GM21786 (cell line): ENCODE measurements around the gene DMRTA2.

Source experiments
- ATAC-seq: cut with Tn5 transposase; IDR thresholded peaks from one replicate; pipeline ENCODE4 v1.9.1; 2021; ENCODE audit not compliant: unreplicated experiment

Gene DMRTA2

DNA sequence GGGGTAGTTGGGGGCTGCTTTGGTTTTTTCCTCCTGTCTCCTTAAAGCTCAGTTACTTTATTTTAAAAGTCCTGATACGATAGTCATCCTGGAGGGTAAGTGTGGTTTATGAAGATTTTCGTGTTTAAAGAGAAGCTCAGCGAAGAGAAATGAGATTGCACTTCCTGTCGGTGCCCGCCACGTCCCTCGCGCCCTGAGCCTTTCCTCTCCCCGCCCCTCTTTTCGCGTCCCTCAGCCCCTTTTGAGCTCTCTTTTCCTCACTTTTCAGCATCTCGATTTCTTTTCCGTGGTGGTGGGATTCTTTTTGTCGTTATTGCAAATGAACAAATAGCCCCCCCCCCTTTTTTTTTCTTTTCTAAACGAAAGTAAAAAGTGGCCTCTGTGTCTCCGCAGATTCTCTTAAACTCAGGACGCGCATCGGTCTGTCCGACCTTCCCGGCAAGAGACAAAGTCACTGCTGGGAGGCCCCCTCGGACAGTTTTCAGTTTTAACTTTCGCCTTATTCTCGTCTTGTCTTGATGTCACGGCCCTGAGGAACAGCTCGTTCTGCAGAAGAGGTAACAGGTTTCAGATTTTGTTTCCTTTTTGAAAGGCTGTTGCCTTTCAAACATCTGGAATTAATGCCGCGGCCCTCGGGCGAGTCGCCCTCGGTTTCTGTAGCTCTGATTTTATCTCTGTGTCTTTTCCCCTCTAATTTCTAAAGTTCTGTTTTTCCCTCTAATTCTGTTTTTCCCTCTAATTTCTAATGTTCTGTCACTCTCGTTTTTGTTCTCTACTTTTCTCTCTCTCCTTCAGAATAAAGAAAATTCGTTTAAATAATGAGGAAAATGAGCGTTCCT, 1.0 kb upstream of the DMRTA2 start:
- no peak for ATAC-seq

DNA sequence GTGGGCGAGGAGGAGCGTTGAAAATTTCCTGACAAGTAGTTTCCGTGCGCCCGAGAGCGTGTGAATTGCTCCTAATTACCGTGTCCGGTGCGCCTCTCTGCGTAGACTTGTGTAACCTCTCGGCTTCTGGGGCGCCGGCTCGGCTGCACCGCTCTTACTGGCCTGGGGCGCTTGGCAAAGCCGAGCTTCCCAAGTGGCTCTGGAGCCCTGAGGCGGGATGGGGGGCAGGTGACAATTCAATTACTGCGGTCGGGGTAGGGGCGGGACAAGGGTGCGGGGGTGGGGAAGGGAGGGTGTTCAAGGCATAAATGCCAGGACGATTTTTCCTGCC, 392 bp upstream of the DMRTA2 start:
- no peak for ATAC-seq

- no peak for ATAC-seq
These were observed 633 bp downstream of the DMRTA2 start for GRCh38 chr1:50422675-50422945.

DNA sequence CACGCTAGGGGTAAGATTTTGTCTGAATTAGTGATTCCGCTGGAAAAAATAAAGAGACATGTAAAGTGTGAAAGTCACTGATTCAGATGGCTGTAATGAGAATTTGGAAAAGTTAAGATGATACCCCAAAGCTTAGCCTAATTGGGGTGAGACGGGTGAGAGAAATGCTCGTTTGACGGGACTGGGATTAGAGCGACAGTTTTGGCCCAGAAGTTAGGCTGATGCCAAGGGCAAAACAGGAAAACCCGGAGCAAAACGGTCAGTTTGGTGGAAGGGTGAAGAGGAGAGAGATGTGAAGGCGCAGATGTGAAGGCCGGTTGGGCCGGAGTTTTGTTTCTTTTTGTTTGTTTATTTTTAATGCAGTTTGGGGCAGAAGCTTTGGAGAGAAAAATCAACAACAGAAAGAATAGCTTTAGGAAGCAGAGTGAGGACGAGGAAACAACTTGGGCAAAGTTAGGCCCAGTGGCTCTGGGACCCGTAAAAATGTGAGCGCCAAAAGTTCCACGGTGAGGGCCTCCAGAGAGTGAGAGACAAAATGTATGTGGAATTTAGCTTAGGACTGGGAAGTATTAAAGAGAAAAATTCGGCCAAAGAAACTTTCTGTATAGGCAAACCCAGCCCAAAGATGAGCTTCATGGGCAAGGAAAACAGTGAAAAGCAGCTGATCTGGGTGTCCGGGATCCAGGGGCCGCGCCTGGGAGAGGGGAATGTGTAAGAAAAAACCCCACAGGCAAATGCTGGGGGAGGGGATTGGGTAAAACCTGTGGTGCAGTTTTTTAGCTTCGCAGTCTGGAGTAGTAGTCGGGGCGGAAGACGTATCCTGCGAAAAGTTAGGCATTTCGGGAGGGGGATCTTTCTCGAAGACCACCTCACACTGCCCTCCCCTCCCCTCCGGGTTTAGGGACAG, 1.2 kb downstream of the DMRTA2 start:
- no peak for ATAC-seq

GRCh38 chr1:50421366-50421748, 1.9 kb downstream of the DMRTA2 start:
- no peak for ATAC-seq

DNA sequence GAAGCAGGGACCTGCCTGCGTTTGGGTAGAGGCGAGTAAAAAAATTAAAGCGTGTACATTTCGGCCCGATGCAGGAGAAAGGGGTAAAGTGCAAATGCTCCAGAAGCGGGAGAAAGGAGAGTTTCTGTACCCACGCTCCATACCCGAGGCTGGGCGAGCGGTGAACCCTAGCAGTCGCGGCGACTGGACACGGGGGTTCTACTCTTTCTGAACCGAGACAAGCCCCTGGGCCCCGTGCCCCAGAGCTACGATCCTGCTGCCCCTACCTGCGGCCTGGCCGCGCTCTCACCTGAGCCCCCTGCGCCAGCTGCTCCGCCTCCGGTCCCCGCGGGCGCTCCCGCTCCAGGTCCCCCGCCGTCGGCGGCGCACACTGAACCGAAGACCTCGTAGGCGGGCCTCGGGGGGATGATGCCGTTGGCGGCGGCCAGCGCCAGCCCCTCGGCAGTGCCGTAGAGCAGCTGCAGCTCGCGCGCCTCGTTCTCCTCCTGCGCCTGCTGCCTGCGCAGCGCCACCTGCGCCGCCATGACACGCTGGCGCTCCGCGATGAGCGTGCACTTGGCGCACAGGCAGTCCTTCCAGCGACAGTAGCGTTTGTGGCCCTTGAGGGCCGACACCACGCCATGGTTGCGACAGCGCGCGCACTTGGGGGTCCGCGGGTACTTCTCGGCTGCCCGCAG, 2.4 kb downstream of the DMRTA2 start:
- no peak for ATAC-seq

DNA sequence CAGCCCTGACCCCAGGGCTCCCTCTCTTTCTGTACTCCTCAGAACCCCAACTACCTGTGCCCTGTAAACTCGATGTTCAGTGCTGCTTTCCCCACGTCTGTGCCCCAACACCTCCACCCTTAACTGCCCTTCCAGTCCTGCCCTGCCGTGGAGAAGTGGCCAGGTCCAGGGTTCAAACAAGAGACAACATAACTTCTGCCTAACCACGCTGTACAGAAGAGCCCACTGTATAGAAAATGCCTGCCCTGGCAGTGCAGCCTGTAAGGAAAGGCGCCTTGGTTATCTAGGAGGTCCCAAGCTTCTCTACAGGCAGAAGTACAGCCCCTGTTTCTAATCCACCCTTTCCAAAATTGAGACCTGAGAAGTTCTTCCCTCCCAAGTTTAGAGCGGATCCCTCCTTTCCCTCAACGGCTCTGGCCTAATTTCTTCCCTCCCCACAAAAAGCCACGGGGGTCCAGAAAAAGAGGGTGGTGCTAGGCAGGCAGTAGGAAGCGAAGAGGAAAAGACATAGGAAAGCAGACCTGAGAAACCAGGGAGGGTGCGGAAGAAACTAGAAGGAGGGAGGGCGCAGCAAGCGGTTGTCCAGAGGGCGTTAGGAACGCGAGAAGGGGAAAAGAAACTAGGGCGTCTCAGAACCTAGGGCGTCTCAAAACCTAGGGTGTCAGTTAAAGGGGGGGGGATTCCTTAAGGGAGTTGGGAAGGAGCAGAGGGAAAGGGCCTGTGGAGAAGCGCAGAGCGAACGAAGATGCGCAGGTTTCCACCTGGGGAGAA, 3.2 kb downstream of the DMRTA2 start:
- no peak for ATAC-seq

DNA sequence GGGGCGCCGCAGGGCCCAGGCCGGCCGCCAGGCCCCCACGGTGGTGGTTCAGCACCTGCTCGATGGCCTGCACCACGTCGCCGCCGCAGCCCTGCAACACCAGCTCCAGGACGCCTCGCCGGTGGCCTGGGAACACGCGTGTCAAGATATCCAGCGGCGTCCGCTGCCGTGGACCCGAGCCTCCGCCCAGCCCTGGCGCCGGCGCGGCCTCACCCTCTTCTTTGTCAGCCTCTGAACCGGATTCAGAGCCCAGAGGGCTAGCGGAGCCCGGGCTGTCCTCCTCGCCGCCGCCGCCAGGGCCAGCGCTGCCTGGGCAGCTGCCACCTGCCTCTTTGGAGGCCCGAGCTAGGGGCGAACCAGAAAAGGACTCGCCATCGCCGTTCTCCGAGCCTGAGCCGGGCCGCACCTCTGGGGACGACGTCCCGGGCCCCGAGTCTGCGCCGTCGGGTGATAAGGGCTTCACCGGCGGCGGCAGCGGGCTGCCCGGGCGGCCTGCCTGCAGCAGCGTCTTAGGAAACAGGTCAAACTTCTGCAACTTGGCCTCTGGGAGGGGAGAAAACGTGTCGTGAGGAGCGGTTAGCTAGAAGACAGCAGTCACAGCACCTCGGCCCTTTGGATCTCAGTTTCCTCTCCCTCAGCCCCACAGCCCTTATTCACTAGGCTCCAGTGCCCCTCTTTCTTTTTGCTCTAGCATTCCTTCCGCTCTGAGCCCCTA, 3.9 kb downstream of the DMRTA2 start:
- ATAC-seq: no peak

DNA sequence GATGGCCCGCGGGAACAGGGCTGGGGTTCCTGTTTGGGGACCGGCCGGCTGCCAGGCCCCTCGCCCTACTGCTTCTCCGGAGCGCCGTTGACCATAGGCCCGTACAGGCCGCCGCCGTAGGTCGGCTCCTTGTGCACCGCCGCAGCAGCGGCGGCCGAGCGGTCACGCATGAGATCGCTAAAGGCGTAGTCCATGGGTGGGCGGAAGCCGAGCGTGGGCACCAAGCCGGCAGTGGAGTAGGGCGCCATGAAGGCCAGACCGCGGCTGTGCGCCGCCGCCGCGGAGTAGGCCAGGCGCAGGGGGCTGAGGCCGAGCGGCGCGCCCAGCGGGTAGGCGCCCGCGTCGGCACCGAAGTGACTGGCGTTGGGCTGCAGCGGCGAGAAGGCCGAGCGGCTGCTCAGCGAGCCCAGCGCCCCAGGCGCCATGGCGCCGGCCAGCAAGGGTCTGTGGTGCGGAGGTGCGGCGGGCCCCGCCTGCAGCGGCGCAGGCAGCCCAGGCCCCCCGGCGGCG, 4.6 kb downstream of the DMRTA2 start:
- ATAC-seq: no peak

- ATAC-seq: no peak
These were observed 5.2 kb downstream of the DMRTA2 start for GRCh38 chr1:50417946-50418599.

DNA sequence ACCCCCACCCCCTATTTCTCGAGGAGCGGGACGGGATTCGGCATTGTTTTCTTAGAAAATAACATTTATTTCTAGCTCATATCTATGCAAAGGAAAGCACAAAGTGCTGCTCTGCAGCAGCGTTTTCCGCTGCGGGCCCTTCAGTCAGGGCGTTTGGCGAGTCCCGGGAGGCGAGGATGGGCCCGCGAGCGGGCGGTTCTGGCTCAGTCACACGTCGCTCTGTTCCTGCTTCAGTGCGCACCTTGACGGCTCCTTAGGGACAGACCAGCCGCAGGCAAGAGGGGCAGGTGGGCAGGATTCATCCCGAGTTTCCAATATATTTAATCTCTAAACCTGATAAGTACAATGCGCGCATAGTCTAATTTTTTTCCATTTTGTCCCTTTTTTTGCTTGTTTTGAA, 5.7 kb downstream of the DMRTA2 start:
- no peak for ATAC-seq

DNA sequence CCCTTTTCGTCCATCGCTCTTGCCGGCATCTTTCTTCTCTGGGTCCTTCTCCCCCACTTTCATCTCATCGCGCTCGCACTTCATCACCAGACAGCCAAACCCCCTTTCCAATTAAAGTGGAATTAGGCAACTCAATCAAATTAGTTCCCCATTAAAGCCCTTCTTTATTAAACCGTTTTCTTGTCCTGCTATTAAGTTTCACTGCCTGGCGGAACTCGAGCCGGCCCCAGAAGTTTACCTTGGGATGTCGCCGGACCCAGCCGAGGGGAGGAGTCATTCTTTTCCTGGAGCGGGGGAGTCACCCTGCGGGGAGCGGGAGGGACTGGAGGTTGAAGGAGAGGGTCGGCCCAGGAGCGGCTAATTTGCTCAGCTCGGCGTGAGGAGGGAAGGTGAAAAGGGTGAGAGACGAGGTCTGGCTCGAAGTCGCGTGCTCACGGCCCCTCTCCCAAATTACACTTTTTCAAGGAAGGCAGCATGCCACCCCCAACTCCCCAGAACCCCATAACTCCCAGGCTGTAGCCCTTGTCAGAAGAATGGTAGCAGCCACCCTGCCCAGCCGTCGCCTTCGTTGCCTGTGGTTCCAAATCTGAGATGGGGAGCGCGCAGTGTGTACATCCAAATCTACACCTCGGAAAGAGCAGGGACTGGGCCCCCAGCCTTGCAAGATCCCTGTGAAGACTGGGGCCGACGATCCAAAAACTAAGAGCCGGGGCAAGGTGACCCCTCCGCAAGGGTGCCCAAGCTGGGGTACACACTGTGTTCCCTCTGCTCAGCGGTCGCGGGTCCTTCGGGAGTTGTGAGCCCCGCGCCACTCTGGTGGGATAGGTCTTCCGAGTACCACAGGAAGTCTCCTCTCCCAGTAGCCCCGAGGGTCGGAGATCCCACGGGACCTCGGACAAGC, 6.4 kb downstream of the DMRTA2 start:
- ATAC-seq: no peak

DNA sequence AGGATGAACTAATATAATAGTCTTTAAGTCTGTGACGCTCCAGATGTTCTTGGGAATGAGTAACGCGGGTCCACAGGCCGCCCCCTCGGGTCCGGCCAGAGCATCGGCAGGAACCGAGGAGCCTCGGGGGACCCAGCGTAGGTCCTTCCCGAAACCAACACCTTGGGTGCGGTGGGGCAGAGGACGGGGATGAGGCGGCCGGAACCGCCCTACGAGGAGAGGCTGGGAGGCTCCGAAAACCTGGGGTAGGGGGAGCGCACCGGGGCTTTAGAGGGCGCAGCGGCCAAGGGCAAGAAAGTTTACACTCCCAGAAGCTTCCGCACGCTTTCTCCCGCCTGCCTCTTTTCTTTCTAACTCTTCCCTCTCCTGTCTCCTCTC, 7.1 kb downstream of the DMRTA2 start:
- ATAC-seq: no peak

DNA sequence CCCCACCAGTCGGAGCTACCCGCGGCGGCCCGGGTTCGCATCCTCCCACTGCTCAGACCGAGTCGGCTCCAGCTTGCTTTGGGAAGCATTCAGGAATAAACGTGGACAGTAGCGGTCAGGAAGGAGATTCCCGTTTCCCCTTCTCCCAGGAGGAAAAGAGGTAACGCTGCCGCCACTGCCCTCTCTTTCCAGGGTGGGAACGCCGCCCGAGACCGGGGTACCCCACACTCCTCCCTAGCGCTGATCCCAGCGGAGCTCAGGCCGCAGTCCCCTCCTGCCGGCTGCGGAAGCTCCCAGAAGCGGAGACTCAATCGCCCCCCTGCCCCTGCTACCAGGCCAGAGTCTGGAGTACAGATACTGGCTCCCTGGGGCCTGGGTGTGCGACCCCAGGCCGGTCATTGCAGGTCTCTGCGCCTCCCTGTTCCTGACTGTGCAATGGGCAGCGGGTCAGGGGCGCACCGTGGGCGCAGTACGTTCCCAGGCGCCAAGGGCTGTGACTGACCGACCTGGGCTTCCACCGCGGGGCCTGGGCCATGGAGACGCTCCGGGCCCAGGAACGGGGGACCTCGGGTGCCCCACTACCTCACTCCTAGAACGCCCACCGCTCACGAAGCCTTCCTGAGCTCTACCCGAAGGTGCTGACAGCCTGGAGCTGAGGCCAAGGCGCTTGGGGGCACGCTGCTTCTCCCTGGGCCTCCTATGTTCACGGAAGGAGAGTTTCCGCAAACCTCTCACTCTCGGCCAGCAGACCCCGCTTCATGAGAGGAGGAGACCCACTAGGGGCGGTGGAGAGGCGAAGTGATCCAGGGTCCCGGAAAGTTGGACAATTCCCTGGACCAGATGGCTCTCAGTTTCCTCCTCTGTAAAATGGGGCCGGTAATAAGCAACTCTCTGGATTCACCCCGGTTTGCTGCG, 7.8 kb downstream of the DMRTA2 start:
- ATAC-seq: no peak

- no peak for ATAC-seq
These were observed 8.4 kb downstream of the DMRTA2 start for GRCh38 chr1:50414853-50415234.

DNA sequence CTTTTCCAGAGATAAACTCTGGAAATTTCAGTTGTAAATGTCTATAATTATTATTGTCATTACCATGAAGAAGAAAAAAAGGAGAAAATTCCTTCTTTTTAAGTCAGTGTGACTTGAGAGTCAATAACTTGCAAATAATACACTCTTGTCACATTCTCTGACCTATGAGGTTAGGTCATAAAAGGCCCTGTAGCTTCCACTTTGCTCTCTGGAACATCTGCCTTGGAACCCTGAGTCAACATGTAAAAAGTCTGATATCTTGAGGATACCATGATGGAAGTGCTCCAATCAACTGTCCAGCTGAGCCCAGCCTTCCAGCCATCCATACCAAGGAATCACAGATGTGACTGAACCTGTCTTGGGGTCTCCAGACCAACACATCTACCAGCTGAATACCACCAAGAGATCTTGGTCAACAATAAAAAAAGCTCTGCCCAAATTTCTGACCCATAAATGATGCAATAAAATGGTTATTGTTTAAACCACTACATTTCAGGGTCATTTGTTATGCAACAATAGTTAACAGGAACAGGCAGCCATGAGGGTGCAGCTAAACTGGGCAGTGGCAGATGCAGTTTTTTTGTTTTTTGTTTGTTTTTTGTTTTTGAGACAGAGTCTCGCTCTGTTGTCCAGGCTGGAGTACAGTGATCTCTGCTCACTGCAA, 10.3 kb downstream of the DMRTA2 start:
- ATAC-seq: no peak

GRCh38 chr1:50405814-50406213, 17.4 kb downstream of the DMRTA2 start:
- ATAC-seq: no peak
